ENCODE data around the gene ARHGEF28.

ARHGEF28 gene

GRCh38 chr5:73789851-73790281 lies 163.9 kb downstream of the ARHGEF28 start:
- DNase-seq (ENCODE audit: low spot score): no peak
- in situ Hi-C loops (cut with MboI; ENCODE audit: low sequenced_read_pairs, unreplicated experiment): loop anchor here (5.0 kb wide), 1 partner anchor 198 kb away; no protein-coding TSS in a partner anchor
- no peak for TF ChIP-seq CTCF (IDR thresholded peaks at IDR 0.05; ENCODE audit: borderline replicate concordance, control extremely low read depth, extremely low read depth, insufficient read depth, missing control alignments)

- TF ChIP-seq CTCF (IDR thresholded peaks at IDR 0.05; ENCODE audit: borderline replicate concordance, control extremely low read depth, extremely low read depth, insufficient read depth, missing control alignments): no peak
- DNase-seq (ENCODE audit: low spot score): no peak
- in situ Hi-C loops (cut with MboI; ENCODE audit: low sequenced_read_pairs, unreplicated experiment): loop anchor here (5.0 kb wide), 1 partner anchor 199 kb away; no protein-coding TSS in a partner anchor
Measured at GRCh38 chr5:73791389-73791788, 165.4 kb downstream of the ARHGEF28 start.

- TF ChIP-seq CTCF (IDR thresholded peaks at IDR 0.05; ENCODE audit: borderline replicate concordance, control extremely low read depth, extremely low read depth, insufficient read depth, missing control alignments): peak; percentile 91
- DNase-seq (ENCODE audit: low spot score): peak; percentile 57
- in situ Hi-C loops (cut with MboI; ENCODE audit: low sequenced_read_pairs, unreplicated experiment): loop anchor here (5.0 kb wide), 1 partner anchor 201 kb away; no protein-coding TSS in a partner anchor
Measured at GRCh38 chr5:73792687-73793320, 166.8 kb downstream of the ARHGEF28 start.

- in situ Hi-C loops (cut with MboI; ENCODE audit: low sequenced_read_pairs, unreplicated experiment): loop anchor here (5.0 kb wide), 1 partner anchor 202 kb away; no protein-coding TSS in a partner anchor
- no peak for DNase-seq (ENCODE audit: low spot score)
- TF ChIP-seq CTCF (IDR thresholded peaks at IDR 0.05; ENCODE audit: borderline replicate concordance, control extremely low read depth, extremely low read depth, insufficient read depth, missing control alignments): no peak
Measured at GRCh38 chr5:73793911-73794310, 167.9 kb downstream of the ARHGEF28 start.

GRCh38 chr5:73796164-73797131 lies 170.5 kb downstream of the ARHGEF28 start:
- in situ Hi-C loops (cut with MboI; ENCODE audit: low sequenced_read_pairs, unreplicated experiment): no loop called here

More at GRCh38 chr5:73796164-73797131, 170.5 kb downstream of the ARHGEF28 start:
- no peak for TF ChIP-seq CTCF (IDR thresholded peaks at IDR 0.05; ENCODE audit: borderline replicate concordance, control extremely low read depth, extremely low read depth, insufficient read depth, missing control alignments)
- peak; percentile 18 for DNase-seq (ENCODE audit: low spot score)
